Fibroblast of lung (primary cell): ENCODE results near the gene SLAIN2. TPM values are rescaled to one million over a fixed set of nuclear protein-coding genes. Genes with fewer than 3 reads are reported as not detected.

Experiments
- DNase-seq, 2 donors: peaks; one replicate each; pipeline versions ENCODE4 v3.0.0 to v3.0.0-alpha.2; 2010; ENCODE audit warnings: low read depth in 2 of 2
- H2AFZ ChIP-seq: 2 replicates; pipeline ENCODE4 v1.5.1; 2012; ENCODE audit warnings: low read length, control low read depth, inconsistent platforms
- H3K27ac ChIP-seq: 2 replicates; pipeline ENCODE4 v1.5.1; 2011; ENCODE audit warnings: low read length, control low read depth; ENCODE audit not compliant: insufficient read depth
- H3K27me3 ChIP-seq: 2 replicates; pipeline ENCODE4 v1.5.1; 2011; ENCODE audit warnings: mild to moderate bottlenecking, low read length; ENCODE audit not compliant: control insufficient read depth, insufficient read depth
- H3K36me3 ChIP-seq: 2 replicates; pipeline ENCODE4 v1.5.1; 2011; ENCODE audit warnings: low read length; ENCODE audit not compliant: control insufficient read depth, insufficient read depth
- H3K4me1 ChIP-seq: 2 replicates; pipeline ENCODE4 v1.5.1; 2011; ENCODE audit warnings: low read length; ENCODE audit not compliant: control insufficient read depth, insufficient read depth; ENCODE audit errors: extremely low read depth
- H3K4me2 ChIP-seq: 2 replicates; pipeline ENCODE4 v1.5.1; 2011; ENCODE audit warnings: low read length, control low read depth; ENCODE audit not compliant: insufficient read depth; ENCODE audit errors: extremely low read depth
- H3K4me3 ChIP-seq, 4 experiments: fragments of 200-600 bp in 1 of 4; sonication (generic) in 1 of 4; replicated peaks in 1 of 4; 2 replicates each; pipeline ENCODE4 v1.5.1; 2011 to 2016; ENCODE audit warnings: low read length in 4 of 4, low read depth in 3 of 4, mild to moderate bottlenecking in 3 of 4, control low read depth in 2 of 4, inconsistent platforms in 1 of 4, mixed read lengths in 1 of 4; ENCODE audit not compliant: insufficient read depth in 1 of 4; ENCODE audit errors: control extremely low read depth in 1 of 4
- H3K79me2 ChIP-seq: 2 replicates; pipeline ENCODE4 v1.5.1; 2012; ENCODE audit warnings: mild to moderate bottlenecking, low read length, inconsistent platforms; ENCODE audit not compliant: control insufficient read depth, insufficient read depth
- H3K9ac ChIP-seq: 2 replicates; pipeline ENCODE4 v1.5.1; 2011; ENCODE audit warnings: mild to moderate bottlenecking, low read length, control low read depth; ENCODE audit not compliant: insufficient read depth
- H3K9me3 ChIP-seq: 2 replicates; pipeline ENCODE4 v1.5.1; 2012; ENCODE audit warnings: low read depth, low read length; ENCODE audit not compliant: control insufficient read depth, insufficient read depth
- H4K20me1 ChIP-seq: 2 replicates; pipeline ENCODE4 v1.5.1; 2011; ENCODE audit warnings: low read length; ENCODE audit not compliant: control insufficient read depth, insufficient read depth; ENCODE audit errors: extremely low read depth
- CTCF ChIP-seq, 2 donors: IDR thresholded peaks in 1 of 2; conservative IDR thresholded peaks in 1 of 2; 1 replicate in 1 of 2; 2 replicates in 1 of 2; pipeline ENCODE4 v1.5.1; 2011 to 2012; ENCODE audit warnings: low read length in 2 of 2, control low read depth in 1 of 2, inconsistent platforms in 1 of 2, low read depth in 1 of 2, mild to moderate bottlenecking in 1 of 2
- EZH2 ChIP-seq: IDR thresholded peaks from 2 replicates; pipeline ENCODE4 v1.5.1; 2012; ENCODE audit warnings: low read length, control low read depth, mild to moderate bottlenecking; ENCODE audit errors: missing control alignments
- polyA plus RNA-seq, 2 donors: library from polyadenylated mRNA; depleted of rRNA in 1 of 2; stranded (reverse) in 1 of 2; unstranded in 1 of 2; fragments of >200 nt; gene quantifications; 2 replicates each; pipeline ENCODE4 v1.2.1, GENCODE V29; 2011 to 2012; ENCODE audit warnings: missing spikeins in 1 of 2
- total RNA-seq: library from RNA; depleted of rRNA; stranded (reverse); fragments of >200 nt; gene quantifications from 2 replicates; pipeline ENCODE4 v1.2.1, GENCODE V29; 2014

The SLAIN2 gene
- total and polyA plus RNA-seq, 2 donors (not counting 1 experiment from before 2014, with no cell fraction given) = 34.2 to 57.4 TPM

GRCh38 chr4:48400416-48400815, 59.1 kb downstream of the SLAIN2 start:
- H3K4me2 ChIP-seq = no peak overlapping the region
- H3K4me3 ChIP-seq = no peak overlapping the region
- no peak for DNase-seq
- no peaks in the 10 kb centered on the region for H3K9me3 ChIP-seq
- H3K9ac ChIP-seq = no peak overlapping the region
- no peaks in the 10 kb centered on the region for H3K27me3 ChIP-seq
- no peaks in the 10 kb centered on the region for H4K20me1 ChIP-seq
- H3K36me3 ChIP-seq = no peaks in the 10 kb centered on the region
- H3K4me1 ChIP-seq = no peaks in the 10 kb centered on the region
- H3K79me2 ChIP-seq = no peaks in the 10 kb centered on the region
- no peak overlapping the region for H2AFZ ChIP-seq
- H3K27ac ChIP-seq = no peak overlapping the region
- TF ChIP-seq EZH2 (no peak), CTCF (conservative IDR thresholded peaks at IDR 0.05 in 1 of 2, IDR thresholded peaks at IDR 0.05 in 1 of 2; ENCODE audit: low read depth in 1 of 2, low read length in 2 of 2) (no peak)

GRCh38 chr4:48403358-48403757, 62.0 kb downstream of the SLAIN2 start:
- Histone ChIP-seq H4K20me1 (no peaks in the 10 kb centered on the region), H3K36me3 (no peaks in the 10 kb centered on the region), H3K9me3 (no peaks in the 10 kb centered on the region), H3K4me2 (no peak overlapping the region), H2AFZ (no peak overlapping the region), H3K4me3 (no peak overlapping the region), H3K79me2 (no peaks in the 10 kb centered on the region), H3K4me1 (no peaks in the 10 kb centered on the region), H3K9ac (no peak overlapping the region), H3K27me3 (no peaks in the 10 kb centered on the region), H3K27ac (no peak overlapping the region)
- TF ChIP-seq CTCF (conservative IDR thresholded peaks at IDR 0.05 in 1 of 2, IDR thresholded peaks at IDR 0.05 in 1 of 2; ENCODE audit: low read depth in 1 of 2, low read length in 2 of 2) (no peak), EZH2 (no peak)
- DNase-seq = no peak

GRCh38 chr4:48403779-48404178, 62.5 kb downstream of the SLAIN2 start:
- Histone ChIP-seq H3K4me2 (no peak overlapping the region), H3K9me3 (no peaks in the 10 kb centered on the region), H3K9ac (no peak overlapping the region), H3K4me3 (no peak overlapping the region), H3K4me1 (no peaks in the 10 kb centered on the region), H2AFZ (no peak overlapping the region), H3K36me3 (no peaks in the 10 kb centered on the region), H3K79me2 (no peaks in the 10 kb centered on the region), H3K27me3 (no peaks in the 10 kb centered on the region), H4K20me1 (no peaks in the 10 kb centered on the region), H3K27ac (no peak overlapping the region)
- no peak for TF ChIP-seq EZH2
- TF ChIP-seq CTCF (conservative IDR thresholded peaks at IDR 0.05 in 1 of 2, IDR thresholded peaks at IDR 0.05 in 1 of 2; ENCODE audit: low read depth in 1 of 2, low read length in 2 of 2) = no peak
- DNase-seq = no peak
